KG1 (cell line): Measurements from ENCODE around the gene TBL1XR1.

Experiments used
- DNase-seq: peaks from one replicate; lab custom pipeline; 2025; lab: John Stamatoyannopoulos, UW

Gene TBL1XR1

GRCh38 chr3:177107461-177108239 is 89.6 kb downstream of the TBL1XR1 start:
- DNase-seq: no peak

GRCh38 chr3:177106594-177106993 is 90.7 kb downstream of the TBL1XR1 start:
- DNase-seq: no peak

- no peak for DNase-seq
These were observed 91.1 kb downstream of the TBL1XR1 start for GRCh38 chr3:177106184-177106583.

- no peak for DNase-seq
These were observed 91.7 kb downstream of the TBL1XR1 start for GRCh38 chr3:177105623-177106022.

- no peak for DNase-seq
These were observed 92.8 kb downstream of the TBL1XR1 start for GRCh38 chr3:177104299-177104992.

GRCh38 chr3:177102553-177102952 is 94.7 kb downstream of the TBL1XR1 start:
- no peak for DNase-seq

- no peak for DNase-seq
These were observed 98.7 kb downstream of the TBL1XR1 start for GRCh38 chr3:177098551-177098950.

GRCh38 chr3:177096615-177097014 is 100.7 kb downstream of the TBL1XR1 start:
- DNase-seq: no peak

GRCh38 chr3:177093966-177094365 is 103.3 kb downstream of the TBL1XR1 start:
- no peak for DNase-seq

GRCh38 chr3:177089901-177090300 is 107.4 kb downstream of the TBL1XR1 start:
- DNase-seq: no peak

GRCh38 chr3:177089110-177089509 is 108.2 kb downstream of the TBL1XR1 start:
- DNase-seq: no peak

GRCh38 chr3:177085794-177086193 is 111.5 kb downstream of the TBL1XR1 start:
- no peak for DNase-seq

- DNase-seq: no peak
These were observed 112.7 kb downstream of the TBL1XR1 start for GRCh38 chr3:177084616-177085015.

- no peak for DNase-seq
These were observed 117.2 kb downstream of the TBL1XR1 start for GRCh38 chr3:177080122-177080521.

GRCh38 chr3:177079684-177080083 is 117.6 kb downstream of the TBL1XR1 start:
- no peak for DNase-seq

GRCh38 chr3:177071496-177072156 is 125.7 kb downstream of the TBL1XR1 start:
- no peak for DNase-seq

GRCh38 chr3:177069514-177070329 is 127.6 kb downstream of the TBL1XR1 start:
- no peak for DNase-seq

GRCh38 chr3:177068967-177069366 is 128.3 kb downstream of the TBL1XR1 start:
- DNase-seq: no peak

- DNase-seq: no peak
These were observed 131.2 kb downstream of the TBL1XR1 start for GRCh38 chr3:177066068-177066467.

- no peak for DNase-seq
These were observed 131.8 kb downstream of the TBL1XR1 start for GRCh38 chr3:177065285-177066033.

GRCh38 chr3:177062052-177062732 is 135.1 kb downstream of the TBL1XR1 start:
- no peak for DNase-seq
